VCaP (cell line): Measurements from ENCODE around the gene INS.

ENCODE experiments used
- H3K27ac ChIP-seq: fragments of 450-650 bp; 2 replicates; pipeline ENCODE4 v1.5.1; 2017
- CTCF ChIP-seq: fragments of 450-650 bp; conservative IDR thresholded peaks from 2 replicates; pipeline ENCODE4 v1.5.1; 2017; ENCODE audit warnings: mild to moderate bottlenecking, moderate library complexity

Gene INS

GRCh38 chr11:2138431-2139122, 22.4 kb downstream of the INS start:
- TF ChIP-seq CTCF = no peak
- no peak overlapping the region for H3K27ac ChIP-seq

DNA sequence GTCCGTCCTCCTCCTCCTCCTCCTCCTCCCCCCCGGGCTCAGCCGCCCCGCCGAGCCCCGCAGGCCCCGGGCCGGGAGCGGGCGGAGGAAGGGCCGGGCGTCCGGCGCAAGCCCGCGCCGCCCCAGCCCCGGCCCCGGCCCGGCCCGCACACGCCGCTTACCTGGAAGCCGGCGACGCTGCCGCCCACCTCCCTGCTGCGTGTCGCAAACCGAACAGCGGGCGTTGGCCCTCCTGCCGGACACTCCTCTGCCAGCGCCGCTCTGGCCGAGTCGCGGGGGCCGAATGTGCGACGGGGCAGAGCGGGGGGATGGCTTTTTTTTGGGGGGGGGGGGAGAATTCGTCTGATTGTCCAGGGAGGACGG, 23.0 kb downstream of the INS start:
- no peak for TF ChIP-seq CTCF
- H3K27ac ChIP-seq = no peak overlapping the region

- TF ChIP-seq CTCF = no peak
- H3K27ac ChIP-seq = no peak overlapping the region
Measured at GRCh38 chr11:2137202-2138067, 23.6 kb downstream of the INS start.

DNA sequence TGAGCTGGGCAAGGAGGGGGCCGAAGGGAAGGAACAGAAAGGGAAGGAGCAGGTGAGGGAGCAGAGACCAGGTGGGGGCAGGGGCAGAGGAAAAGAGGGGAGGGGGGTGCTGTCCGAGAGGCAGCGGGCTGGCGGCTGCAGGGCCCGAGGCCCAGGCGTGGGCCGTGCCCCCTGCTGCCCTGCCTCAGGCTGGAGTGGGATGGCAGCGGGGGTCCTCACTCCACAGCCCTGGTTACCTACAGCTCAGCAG, 24.1 kb downstream of the INS start:
- no peak overlapping the region for H3K27ac ChIP-seq
- TF ChIP-seq CTCF = no peak

DNA sequence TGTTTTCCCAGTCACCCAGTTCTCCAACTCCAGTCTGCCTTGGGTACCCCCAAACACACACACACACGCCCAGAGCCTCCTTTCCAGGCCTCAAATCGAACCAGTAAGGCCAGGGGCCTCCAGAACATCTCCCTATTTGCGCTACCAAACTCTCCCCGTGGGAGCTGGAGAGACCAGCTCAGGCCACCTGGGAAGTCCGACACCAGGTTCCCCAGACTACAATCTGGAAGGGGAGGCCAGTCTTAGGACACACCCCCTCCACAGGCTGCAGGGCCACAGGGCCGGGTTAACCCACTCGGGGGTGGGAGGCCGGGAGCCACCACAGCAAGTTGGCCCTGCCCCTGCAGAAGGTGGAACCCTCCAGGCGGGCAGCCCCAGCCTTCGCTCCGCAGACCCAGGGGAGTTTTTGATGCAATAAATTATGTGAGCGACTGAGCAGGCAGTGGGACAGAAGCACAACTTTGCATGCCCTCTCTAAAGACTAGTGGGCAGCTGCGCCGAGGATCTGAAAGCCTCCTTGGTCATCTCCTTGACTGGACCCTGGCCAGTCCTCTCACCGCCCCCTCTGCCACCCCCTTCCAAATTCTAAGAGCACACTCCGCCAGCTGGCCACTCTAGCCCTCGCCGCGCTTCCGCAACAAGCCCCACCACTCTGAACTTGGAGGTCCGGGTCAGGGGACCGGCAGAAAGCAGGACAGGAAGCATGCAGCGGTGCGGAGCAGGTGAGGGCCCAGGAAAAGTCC, 24.6 kb downstream of the INS start:
- no peak for TF ChIP-seq CTCF
- no peak overlapping the region for H3K27ac ChIP-seq

- no peak overlapping the region for H3K27ac ChIP-seq
- TF ChIP-seq CTCF = no peak
Measured at GRCh38 chr11:2135648-2136201, 25.3 kb downstream of the INS start.

- H3K27ac ChIP-seq = no peak overlapping the region
- no peak for TF ChIP-seq CTCF
Measured at GRCh38 chr11:2135018-2135569, 25.9 kb downstream of the INS start.
